GM06990 (cell line): Measurements from ENCODE around the gene MEST.

Experiments
- DNase-seq: peaks from one replicate; pipeline ENCODE4 v3.0.0-alpha.2; 2011; ENCODE audit not compliant: insufficient read length; ENCODE audit errors: extremely low read depth
- H3K27me3 ChIP-seq: replicated peaks from 2 replicates; pipeline ENCODE4 v1.6.0; 2011; ENCODE audit warnings: low read length; ENCODE audit not compliant: control insufficient read depth, insufficient read depth
- H3K36me3 ChIP-seq: 2 replicates; pipeline ENCODE4 v1.5.1; 2011; ENCODE audit warnings: low read length; ENCODE audit not compliant: control insufficient read depth, insufficient read depth
- H3K4me3 ChIP-seq: replicated peaks from 2 replicates; pipeline ENCODE4 v1.5.1; 2011; ENCODE audit warnings: low read depth, mild to moderate bottlenecking, control low read depth, low read length
- CTCF ChIP-seq: IDR thresholded peaks from 2 replicates; pipeline ENCODE4 v1.5.1; 2011; ENCODE audit warnings: low read length, control low read depth, mild to moderate bottlenecking, inconsistent platforms; ENCODE audit not compliant: insufficient read depth, poor library complexity, severe bottlenecking

MEST gene

DNA sequence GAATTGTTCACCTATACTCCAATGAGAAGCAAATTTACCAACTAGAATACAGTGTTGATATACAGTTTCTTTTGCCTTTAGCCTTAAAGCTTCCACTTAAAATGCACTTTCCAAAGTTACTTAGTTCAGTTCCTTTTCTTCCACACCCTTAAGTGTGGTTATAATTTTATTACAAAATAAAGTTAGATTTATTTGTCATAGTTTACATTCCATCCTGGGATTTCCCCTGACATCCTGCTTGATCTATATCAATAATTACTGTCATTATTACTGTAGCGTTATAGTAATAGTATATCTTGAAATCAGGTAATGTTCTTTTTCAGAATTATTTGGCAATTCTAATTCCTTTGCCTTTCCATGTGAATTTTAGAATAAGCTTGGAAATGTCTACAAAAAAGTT, 23.3 kb upstream of the MEST start:
- DNase-seq: no peak
- Histone ChIP-seq H3K4me3 (no peak overlapping the region), H3K27me3 (no peaks in the 10 kb centered on the region), H3K36me3 (no peaks in the 10 kb centered on the region)
- TF ChIP-seq CTCF: no peak

DNA sequence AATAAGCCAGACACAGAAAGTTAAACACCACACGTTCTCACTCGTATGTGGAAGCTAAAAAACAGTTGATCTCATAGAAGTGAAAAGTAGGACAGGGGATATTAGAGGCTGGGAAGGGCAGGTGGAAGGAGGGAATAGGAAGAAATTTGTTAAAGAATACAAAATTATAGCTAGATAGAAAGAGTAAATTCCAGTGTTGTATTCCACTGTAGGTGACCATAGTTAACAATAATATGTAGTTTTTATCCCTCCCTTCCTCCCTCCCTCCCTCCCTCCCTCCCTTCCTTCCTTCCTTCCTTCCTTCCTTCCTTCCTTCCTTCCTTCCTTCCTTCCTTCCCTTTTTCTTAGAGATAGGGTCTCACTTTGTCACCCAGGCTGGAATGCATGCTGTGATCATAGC, 19.9 kb upstream of the MEST start:
- no peaks in the 10 kb centered on the region for H3K36me3 ChIP-seq
- no peak for TF ChIP-seq CTCF
- no peak for DNase-seq
- no peaks in the 10 kb centered on the region for H3K27me3 ChIP-seq
- H3K4me3 ChIP-seq: no peak overlapping the region

DNA sequence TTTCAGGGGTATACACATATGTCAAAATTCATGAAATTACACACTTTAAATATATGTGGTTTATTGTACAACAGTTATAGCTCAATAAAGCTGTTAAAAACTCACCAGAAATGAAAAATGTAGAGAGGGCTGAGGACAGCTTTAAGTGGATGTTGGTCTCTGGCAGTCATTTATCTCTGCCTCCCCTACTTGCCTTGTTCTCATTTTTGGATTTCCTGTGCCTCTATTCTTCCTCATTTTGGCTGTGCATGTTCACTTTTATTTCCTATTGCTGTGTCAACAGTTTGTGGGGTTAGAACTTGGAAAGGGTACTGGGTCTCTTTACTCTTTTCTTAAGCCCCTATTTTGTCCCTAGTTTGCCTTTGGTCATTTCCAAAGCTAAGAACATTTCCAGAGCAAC, 18.6 kb upstream of the MEST start:
- H3K4me3 ChIP-seq: no peak overlapping the region
- no peaks in the 10 kb centered on the region; the same call in 1 of the 2 replicates for H3K27me3 ChIP-seq
- TF ChIP-seq CTCF: no peak
- no peaks in the 10 kb centered on the region for H3K36me3 ChIP-seq
- DNase-seq: no peak

DNA sequence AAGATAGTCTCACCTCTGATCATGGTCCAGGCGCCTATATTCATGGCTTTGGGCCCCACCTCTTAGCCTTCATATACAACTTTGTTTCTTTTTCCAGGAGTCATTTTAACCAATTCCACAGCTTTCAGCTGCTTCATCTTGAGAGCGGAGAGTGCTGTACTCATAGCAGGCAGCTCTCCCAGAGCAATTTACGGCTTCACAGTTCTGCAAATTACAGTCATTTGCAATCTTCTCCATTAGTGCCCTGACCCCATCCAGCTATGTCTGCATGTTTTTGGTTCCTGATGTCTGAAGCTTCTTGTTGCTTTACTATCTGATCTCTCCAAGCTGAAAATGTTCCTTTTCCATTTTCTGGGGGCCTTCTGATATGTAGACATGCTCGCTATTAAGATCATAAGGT, 18.0 kb upstream of the MEST start:
- H3K4me3 ChIP-seq: no peak overlapping the region
- DNase-seq: no peak
- H3K36me3 ChIP-seq: no peaks in the 10 kb centered on the region
- TF ChIP-seq CTCF: no peak
- no peaks in the 10 kb centered on the region; the same call in 1 of the 2 replicates for H3K27me3 ChIP-seq

GRCh38 chr7:130475776-130476175, 16.1 kb upstream of the MEST start:
- Histone ChIP-seq H3K36me3 (no peaks in the 10 kb centered on the region), H3K4me3 (no peak overlapping the region), H3K27me3 (no peaks in the 10 kb centered on the region; the same call in 1 of the 2 replicates)
- DNase-seq: no peak
- TF ChIP-seq CTCF: no peak
